Suppressor macrophage treated with lipopolysaccharide for 4 hours (primary cell): Measurements from ENCODE around the gene CHID1.

ENCODE experiments used
- DNase-seq: peaks from one replicate; pipeline ENCODE4 v3.0.0-alpha.2; 2020

CHID1 gene

DNA sequence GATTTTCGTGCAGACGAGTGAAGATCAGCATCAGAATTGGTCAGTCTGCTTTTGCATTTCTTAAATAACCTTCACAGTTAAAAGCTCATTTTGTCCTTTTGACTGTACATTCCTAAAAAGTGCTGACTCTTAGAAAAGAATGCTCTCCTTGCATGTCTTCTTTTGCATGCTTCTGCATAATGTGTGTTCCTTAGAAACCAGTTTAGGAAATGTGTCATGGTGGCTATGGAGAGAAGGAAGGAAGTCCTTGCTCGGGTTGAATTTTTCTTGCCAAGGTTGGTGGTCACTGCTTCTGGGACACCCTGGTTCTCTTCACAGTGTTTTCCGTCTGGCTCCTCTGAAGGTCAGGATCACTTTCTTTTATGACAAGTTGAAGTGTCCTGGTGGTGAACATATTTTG is 21.8 kb upstream of the CHID1 start:
- DNase-seq = peak; percentile 57

DNA sequence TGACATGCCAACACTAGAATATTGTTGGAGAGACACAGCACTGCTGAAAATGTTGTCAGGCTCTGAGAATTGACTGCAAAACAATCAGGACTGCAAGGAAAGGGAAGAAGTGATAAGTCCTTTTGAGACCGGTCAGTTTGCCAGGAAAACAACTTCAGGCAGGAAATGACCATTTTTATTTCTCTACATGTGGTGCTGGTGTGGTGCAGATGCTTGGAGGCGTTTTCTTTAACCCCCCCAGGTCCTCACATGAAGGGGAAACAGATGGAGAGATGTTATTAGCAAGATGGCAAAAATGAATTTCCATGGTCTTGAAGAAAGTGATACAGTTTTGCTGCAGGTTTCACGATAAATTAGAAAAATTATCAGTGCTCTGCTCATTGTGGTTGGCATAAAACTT is 20.8 kb upstream of the CHID1 start:
- no peak for DNase-seq

DNA sequence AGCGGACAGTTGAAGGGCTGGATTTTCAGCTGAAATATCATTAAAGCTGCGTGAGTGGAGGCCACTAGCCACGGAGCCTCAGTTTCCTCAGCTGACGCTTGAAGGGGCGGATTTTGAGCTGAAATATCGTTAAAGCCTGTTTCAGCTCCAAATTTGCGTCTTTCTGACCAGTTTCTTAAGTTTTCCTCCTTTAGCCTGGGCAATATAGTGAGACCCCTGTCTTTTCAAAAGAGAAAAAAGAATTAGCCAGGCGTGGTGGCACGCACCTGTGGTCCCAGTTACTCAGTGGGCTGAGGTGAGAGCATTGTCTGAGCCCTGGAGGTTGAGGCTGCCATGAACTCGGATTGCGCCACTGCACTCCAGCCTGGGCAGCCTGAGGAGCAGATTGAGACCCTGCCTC is 18.8 kb upstream of the CHID1 start:
- no peak for DNase-seq

DNA sequence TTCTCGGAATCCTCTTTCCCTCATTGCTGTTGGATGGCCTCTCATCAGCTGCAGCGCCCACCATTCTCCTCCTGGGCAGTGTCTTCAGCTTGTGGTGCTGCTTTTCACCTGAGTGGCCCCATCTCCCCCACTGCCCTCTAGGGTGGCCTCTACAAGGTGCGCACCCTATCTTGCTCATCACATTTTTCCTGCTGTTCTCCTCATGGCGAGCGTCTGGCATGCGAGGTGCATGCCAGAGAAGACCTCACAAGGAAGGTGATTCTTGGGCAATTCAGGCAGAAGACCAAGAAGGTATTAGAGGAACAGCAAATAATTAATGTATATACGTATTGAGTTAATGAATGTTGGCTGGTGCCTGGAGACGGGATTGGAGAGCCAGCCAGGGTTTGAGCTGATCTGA is 18.2 kb upstream of the CHID1 start:
- DNase-seq = no peak

DNA sequence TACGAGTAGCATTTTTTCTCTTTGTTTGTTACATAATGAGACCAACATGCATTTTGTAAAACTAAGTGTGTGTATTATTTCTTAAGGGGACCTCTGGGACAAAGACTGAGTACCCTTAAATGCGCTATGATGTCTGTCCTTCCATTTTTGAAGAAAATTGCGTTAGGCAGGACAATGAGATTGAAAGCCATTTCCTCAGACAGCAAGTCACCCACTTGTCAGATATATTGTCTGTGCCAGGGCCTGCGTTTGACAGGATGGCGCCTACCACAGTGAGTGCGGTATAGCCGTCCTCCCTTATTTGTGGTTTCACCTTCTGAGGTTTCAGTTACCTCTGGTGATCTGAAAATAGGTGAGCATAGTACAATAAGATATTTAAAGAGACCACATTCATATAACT is 17.3 kb upstream of the CHID1 start:
- DNase-seq = no peak

- DNase-seq = peak; percentile 17
Observed at GRCh38 chr11:926341-926916, 15.8 kb upstream of the CHID1 start.

DNA sequence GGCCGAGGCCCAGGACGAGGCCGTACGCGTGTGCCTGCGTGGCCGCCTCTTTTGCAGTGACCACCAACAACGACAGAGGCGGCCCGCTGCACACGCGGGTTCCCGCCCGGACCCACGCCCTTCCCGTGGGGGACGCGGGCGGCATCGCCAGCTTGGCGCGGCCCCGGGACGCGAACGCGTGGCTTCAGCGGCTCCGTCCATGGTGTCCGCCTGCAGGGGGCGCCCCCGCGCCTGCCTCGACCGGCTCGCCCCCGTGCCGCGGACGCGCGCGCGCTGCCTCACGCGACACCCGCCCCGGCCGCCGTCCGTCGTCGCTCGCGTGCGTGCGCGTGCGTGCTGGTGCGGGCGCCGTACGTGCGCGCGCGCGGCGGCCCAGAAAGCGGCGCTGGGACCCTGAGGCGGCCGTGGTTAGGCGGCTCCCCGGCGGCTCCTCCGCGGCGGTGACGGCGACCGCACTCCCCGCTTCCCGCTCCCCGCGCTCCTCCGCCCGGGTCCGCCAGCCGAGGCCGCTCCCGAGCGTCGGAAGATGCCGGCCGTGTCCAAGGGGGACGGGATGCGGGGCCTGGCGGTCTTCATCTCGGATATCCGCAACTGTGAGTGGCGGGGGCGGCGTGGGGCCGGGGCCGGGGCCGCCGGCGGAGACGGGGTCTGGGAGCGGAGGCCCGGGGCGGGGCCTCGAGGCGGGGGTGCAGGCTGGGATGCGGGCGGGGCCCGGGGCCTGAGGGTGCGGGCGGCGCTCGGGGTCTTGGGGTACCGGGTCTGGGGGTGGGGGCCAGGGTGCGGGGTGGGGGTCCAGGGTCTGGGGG is 15.1 kb upstream of the CHID1 start, which contains the start of gene AP2A2:
Gene AP2A2 (plus strand): TSS at position 375 of the 806 bp plus-strand sequence. CDS start 152 bp downstream, at position 527.
- peak; percentile 98 for DNase-seq

GRCh38 chr11:925158-925495 is 14.5 kb upstream of the CHID1 start:
- DNase-seq = no peak

GRCh38 chr11:924406-925157 is 14.0 kb upstream of the CHID1 start:
- DNase-seq = no peak

DNA sequence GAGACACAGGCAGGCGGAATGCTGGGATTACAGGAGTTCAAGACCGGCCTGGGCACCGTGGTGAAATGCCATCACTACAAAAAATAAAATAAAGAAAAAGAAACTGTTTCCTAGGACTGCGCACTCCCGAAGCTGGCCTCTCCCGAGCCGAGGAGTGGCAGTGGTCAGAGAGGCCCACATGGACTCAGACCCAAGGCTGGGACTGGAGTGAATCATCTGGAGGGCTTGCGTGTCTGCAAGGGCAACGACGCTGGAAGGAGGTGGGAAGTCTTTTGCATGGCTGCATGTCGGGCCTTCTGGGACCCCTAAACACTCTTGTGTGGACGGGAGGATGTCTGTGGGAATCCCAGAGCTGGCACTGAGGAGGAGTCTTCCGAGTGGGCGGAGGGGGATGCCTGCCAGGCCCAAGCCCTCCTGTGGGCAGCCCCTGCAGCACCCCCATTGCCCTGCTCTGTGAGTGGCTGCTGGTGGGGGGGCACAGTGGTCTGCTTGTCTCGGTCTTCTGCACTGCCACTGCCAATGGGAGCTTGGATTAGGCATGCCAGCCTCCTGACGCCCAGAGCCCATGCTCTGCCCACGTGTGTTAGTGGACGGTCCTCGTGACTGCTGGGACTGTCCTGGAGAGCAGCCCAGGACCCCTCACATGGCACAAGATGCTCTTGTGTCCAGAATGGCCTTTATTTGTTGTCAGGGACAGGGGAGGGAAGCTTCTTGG is 13.2 kb upstream of the CHID1 start:
- DNase-seq = no peak

GRCh38 chr11:921921-922678 is 11.5 kb upstream of the CHID1 start:
- DNase-seq = no peak

DNA sequence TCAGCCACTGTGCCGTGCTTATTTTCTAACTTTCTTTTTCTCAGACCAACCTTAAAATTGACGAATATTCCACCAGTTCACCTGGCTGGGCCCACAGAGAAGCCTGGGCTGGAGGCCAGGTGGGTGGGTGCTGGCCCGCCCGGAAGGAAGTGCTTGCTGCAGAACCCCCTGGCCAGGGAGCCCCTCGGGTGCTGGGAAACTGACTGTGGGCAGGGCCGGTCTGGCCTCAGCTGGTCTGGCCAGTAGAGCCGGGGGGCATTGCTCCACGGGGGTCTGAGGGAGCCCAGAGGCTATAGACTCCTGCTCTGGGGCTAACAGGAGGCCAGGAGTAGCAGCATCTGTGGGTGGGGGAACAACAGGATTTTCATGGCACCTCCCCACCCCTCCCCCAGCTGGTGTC is 6.8 kb upstream of the CHID1 start:
- no peak for DNase-seq

GRCh38 chr11:914747-915501 is 4.3 kb upstream of the CHID1 start:
- DNase-seq = peak; percentile 24

- no peak for DNase-seq
Observed at GRCh38 chr11:914204-914603, 3.6 kb upstream of the CHID1 start.

- DNase-seq = no peak
Observed at GRCh38 chr11:913043-913442, 2.4 kb upstream of the CHID1 start.

GRCh38 chr11:912266-912665 is 1.7 kb upstream of the CHID1 start:
- DNase-seq = no peak

GRCh38 chr11:911890-912219 is 1.2 kb upstream of the CHID1 start:
- DNase-seq = no peak

DNA sequence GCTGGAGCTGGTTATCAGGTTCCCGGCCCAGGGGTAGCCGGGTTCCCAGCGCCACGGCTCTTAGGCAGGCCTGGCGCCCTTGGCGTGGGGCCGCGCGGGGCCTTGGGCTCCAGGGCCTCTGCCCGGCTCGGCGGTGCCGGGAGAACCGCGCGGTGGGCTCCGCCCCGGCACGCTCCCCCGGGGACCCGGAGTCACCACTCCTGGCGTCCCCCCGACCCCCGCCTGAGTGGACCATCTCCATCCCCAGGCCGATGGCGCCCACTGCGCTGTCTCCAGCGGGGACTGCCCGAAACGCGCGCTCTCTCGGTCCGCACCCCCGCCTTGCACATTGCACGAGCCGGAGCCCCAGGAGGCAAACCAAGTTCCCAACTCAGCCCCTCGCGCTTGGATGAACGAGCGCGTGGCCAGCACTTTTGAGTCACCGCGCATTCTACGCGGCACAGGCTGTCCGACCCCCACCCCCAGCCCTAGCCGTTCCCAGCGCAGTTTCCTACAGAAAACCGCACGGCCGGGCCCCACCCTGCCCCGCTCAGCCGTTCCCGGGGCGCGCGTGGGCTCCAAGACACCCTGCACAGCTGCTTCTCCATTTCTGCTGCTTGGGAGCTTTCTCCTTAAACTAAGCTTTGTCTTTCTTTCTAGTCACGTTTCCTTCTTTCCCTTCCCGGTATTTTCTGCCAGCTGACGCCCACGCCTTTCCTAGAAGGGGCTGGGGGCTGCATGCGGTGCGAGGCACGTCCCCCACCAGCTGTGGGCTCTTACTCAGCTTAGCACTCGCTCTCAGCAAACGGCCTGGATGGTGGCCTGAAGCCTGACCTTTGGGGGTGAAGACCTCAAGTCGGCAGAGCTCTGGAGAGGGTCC is 650 bp upstream of the CHID1 start:
- peak; percentile 59 for DNase-seq

DNA sequence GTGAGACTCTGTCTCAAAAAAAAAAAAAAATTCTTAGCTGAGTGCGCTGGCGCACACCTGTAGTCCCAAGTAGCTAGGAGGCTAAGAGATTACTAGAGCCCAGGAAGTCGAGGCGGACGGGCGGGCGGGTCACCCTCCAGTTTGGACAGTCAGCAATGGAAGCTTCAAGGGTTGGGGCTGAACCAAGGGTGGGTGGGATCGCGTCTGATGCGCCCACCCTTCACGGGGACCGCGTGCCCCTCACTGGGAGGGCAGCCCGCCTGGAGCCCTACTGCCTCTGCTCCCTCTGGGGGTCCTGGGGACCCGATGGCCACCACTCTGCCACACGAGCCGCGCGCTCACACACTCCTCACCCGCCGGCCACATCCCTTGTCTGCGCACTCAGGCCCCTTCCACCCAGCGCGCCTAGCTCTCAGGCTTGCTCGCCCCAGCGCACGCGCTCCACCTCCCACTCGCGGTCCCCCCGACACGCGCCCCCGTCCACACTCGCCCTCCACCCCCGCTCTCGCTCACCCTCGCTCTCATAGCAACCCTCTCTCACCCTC is 494 bp downstream of the CHID1 start:
- DNase-seq = no peak

DNA sequence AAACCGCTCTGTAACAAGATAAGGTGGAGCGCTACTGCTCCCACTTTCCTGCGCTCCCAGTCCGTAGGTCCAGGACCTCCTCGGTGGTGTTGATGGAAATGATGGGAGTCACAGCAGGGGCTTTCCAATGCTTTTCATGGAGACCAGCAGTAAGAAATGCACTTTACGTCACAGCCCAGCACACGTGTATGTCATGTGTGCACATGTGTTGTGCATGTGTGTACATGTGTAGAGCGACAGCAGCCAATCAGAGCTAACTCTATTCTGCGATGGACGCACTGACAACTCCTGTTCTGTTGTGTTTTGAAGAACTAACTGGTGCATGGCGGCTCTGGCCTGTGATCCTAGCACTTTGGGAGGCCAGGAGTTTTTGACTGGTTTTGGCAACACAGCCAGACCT is 1.2 kb downstream of the CHID1 start:
- no peak for DNase-seq

DNA sequence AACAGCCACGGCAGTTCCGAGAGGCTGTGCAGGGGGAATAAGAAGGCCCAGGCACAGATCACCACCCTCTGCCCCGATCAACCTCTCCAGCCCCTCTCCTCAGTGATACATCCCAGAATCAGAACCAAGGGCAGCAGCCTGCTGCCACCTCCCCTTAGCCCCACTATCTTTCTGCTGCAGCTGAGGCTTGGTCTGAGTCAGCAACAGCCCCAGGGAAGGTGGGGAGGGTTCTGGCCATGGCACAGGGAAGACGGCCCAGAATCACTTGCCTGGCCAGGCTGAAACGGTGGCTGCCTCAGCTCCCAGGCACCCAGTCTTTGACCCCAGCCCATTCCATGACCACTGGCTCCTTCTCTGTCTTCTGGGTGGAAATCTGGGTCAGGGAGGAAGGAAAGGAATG is 2.3 kb downstream of the CHID1 start:
- no peak for DNase-seq
